Vagina (tissue), 2 donors: ENCODE data around the gene ASTN2. TPM values are rescaled to one million over a fixed set of nuclear protein-coding genes. Genes with fewer than 3 reads are reported as not detected.

ENCODE experiments used
- DNase-seq, 2 donors: peaks; one replicate each; pipeline ENCODE4 v3.0.0-alpha.2; 2017; ENCODE audit errors: extremely low spot score in 2 of 2
- H3K27ac ChIP-seq: fragments of 200-600 bp; sonication (generic); one replicate; pipeline ENCODE4 v1.5.1; 2019
- H3K27me3 ChIP-seq: fragments of 200-600 bp; sonication (generic); one replicate; pipeline ENCODE4 v1.5.1; 2019
- H3K36me3 ChIP-seq, 2 donors: fragments of 200-600 bp; sonication (generic); one replicate each; pipeline ENCODE4 v1.5.1; 2017 to 2019
- H3K4me1 ChIP-seq: fragments of 200-600 bp; sonication (generic); one replicate; pipeline ENCODE4 v1.5.1; 2019
- H3K4me3 ChIP-seq, 2 donors: fragments of 200-600 bp; sonication (generic); 1 replicate in 1 of 2; 2 replicates in 1 of 2; pipeline ENCODE4 v1.5.1; 2016 to 2019
- H3K9me3 ChIP-seq: fragments of 200-600 bp; sonication (generic); one replicate; pipeline ENCODE4 v1.5.1; 2019
- POLR2A ChIP-seq, 2 donors: fragments of 450-650 bp; IDR thresholded peaks; one replicate each; pipeline ENCODE4 v1.6.1; 2017; ENCODE audit warnings: antibody characterized with exemption in 2 of 2, mild to moderate bottlenecking in 2 of 2, moderate library complexity in 2 of 2
- POLR2AphosphoS5 ChIP-seq, 2 donors: sonication (generic); formaldehyde crosslinking; IDR thresholded peaks; one replicate each; pipeline ENCODE4 v1.9.0; 2017; ENCODE audit warnings: antibody characterized with exemption in 2 of 2, mild to moderate bottlenecking in 2 of 2, low read depth in 1 of 2; ENCODE audit not compliant: insufficient read depth in 1 of 2
- intact Hi-C: fragments of 100-400 bp; cut with DNase I; formaldehyde crosslinking; loops from one replicate; pipeline ENCODE4 v1.15.1; 2023
- total RNA-seq: library from RNA; depleted of rRNA; stranded (reverse); fragments of >200 nt; gene quantifications from one replicate; pipeline ENCODE4 v1.2.3, GENCODE V29; 2016
- TF ChIP-seq, protein P1 (sequence below), 3 experiments: fragments of 450-650 bp in 2 of 3; fragments of 200-600 bp in 1 of 3; sonication (generic) in 1 of 3; IDR thresholded peaks; one replicate each; pipeline ENCODE4 v1.5.1; 2017 to 2019; ENCODE audit warnings: antibody characterized with exemption in 3 of 3, mild to moderate bottlenecking in 2 of 3, moderate library complexity in 2 of 3

ASTN2 gene
- total RNA-seq, 1 donor from 2014 or later, result 4.4 TPM

- Histone ChIP-seq H3K9me3 (no peaks in the 10 kb centered on the region), H3K27me3 (no peaks in the 10 kb centered on the region), H3K4me3 (no peak overlapping the region), H3K36me3 (no peaks in the 10 kb centered on the region), H3K27ac (no peak overlapping the region), H3K4me1 (peaks cover 13% of the 10 kb centered on the region)
- intact Hi-C loops, result no loop called here
- DNase-seq, result no peak
- TF ChIP-seq, protein P1, sequence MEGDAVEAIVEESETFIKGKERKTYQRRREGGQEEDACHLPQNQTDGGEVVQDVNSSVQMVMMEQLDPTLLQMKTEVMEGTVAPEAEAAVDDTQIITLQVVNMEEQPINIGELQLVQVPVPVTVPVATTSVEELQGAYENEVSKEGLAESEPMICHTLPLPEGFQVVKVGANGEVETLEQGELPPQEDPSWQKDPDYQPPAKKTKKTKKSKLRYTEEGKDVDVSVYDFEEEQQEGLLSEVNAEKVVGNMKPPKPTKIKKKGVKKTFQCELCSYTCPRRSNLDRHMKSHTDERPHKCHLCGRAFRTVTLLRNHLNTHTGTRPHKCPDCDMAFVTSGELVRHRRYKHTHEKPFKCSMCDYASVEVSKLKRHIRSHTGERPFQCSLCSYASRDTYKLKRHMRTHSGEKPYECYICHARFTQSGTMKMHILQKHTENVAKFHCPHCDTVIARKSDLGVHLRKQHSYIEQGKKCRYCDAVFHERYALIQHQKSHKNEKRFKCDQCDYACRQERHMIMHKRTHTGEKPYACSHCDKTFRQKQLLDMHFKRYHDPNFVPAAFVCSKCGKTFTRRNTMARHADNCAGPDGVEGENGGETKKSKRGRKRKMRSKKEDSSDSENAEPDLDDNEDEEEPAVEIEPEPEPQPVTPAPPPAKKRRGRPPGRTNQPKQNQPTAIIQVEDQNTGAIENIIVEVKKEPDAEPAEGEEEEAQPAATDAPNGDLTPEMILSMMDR (IDR thresholded peaks at IDR 0.05), result no peak
- TF ChIP-seq POLR2A (IDR thresholded peaks at IDR 0.05) (no peak), POLR2AphosphoS5 (IDR thresholded peaks at IDR 0.05; ENCODE audit: insufficient read depth in 1 of 2, low read depth in 1 of 2) (no peak)
These were observed 848.0 kb downstream of the ASTN2 start for GRCh38 chr9:116566677-116567488.

DNA sequence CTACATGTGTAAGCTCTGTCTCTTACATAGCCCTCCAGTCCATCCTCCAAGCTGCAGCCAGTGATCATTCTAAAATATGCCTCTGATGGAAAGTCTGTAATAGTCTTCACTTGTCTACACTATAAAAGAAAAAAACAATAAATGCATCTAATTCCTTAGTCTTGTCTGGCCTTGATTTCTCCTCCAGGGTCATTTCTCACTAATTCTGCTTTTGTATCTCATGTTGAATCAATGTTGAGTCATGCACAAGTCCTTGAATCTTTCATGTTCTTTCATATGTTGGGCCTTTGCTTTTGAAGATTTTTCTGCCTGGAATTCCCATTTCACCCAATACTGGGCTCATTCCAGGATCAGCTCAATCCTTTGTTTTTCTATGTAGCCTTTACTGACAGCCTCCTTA is 848.9 kb downstream of the ASTN2 start:
- Histone ChIP-seq H3K36me3 (no peaks in the 10 kb centered on the region), H3K4me1 (peaks cover 8% of the 10 kb centered on the region), H3K9me3 (no peaks in the 10 kb centered on the region), H3K27ac (no peak overlapping the region), H3K4me3 (no peak overlapping the region), H3K27me3 (no peaks in the 10 kb centered on the region)
- DNase-seq, result no peak
- intact Hi-C loops, result no loop called here
- TF ChIP-seq, protein P1 (IDR thresholded peaks at IDR 0.05), result no peak
- TF ChIP-seq POLR2A (IDR thresholded peaks at IDR 0.05), result no peak
- TF ChIP-seq POLR2AphosphoS5 (IDR thresholded peaks at IDR 0.05; ENCODE audit: insufficient read depth in 1 of 2, low read depth in 1 of 2), result no peak

GRCh38 chr9:116564266-116564793 is 850.5 kb downstream of the ASTN2 start:
- no peak for DNase-seq
- Histone ChIP-seq H3K4me3 (no peak overlapping the region), H3K36me3 (no peaks in the 10 kb centered on the region), H3K27me3 (no peaks in the 10 kb centered on the region), H3K9me3 (no peaks in the 10 kb centered on the region), H3K27ac (no peak overlapping the region), H3K4me1 (peaks cover 8% of the 10 kb centered on the region)
- intact Hi-C loops, result no loop called here
- no peak for TF ChIP-seq POLR2AphosphoS5 (IDR thresholded peaks at IDR 0.05; ENCODE audit: insufficient read depth in 1 of 2, low read depth in 1 of 2)
- TF ChIP-seq, protein P1 (IDR thresholded peaks at IDR 0.05), result no peak

DNA sequence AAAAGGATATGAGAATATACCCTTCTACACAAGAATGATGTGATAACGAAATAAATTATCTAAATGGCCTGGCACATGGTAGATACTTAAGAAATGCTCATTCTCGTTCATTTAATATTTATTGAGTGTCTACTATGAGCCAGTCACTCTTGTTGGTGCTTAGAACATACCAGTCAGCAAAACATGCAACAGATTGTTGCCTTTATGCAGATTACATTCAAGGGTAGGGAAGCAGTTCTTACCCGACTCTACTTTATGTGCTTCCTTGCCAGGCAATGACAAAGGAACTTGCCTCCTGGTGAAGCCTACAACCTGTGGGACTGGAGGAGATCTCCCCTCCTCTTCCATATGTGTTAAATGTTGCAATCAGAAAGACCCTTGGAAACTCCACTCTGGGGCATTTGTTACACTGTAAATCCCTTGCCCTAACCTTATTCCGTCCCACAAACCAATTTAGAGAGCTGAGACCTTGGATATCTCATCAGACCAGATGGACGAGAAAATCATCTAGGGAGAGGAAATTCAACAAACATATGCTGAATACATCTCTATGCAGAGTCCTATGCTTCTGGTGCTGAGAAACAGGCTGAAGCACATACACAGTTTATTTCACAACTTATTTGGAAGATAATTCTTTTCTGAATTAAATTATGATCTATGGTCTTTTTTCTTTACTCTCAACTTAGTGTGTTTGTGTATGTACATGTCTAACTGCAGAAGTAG is 855.9 kb downstream of the ASTN2 start:
- no peaks in the 10 kb centered on the region for H3K27me3 ChIP-seq
- TF ChIP-seq POLR2A (IDR thresholded peaks at IDR 0.05) (no peak), POLR2AphosphoS5 (IDR thresholded peaks at IDR 0.05; ENCODE audit: insufficient read depth in 1 of 2, low read depth in 1 of 2) (no peak)
- TF ChIP-seq, protein P1 (IDR thresholded peaks at IDR 0.05), result no peak
- intact Hi-C loops, result no loop called here
- DNase-seq, result no peak
- no peak overlapping the region for H3K4me3 ChIP-seq
- peaks cover 13% of the 10 kb centered on the region for H3K4me1 ChIP-seq
- H3K36me3 ChIP-seq, result no peaks in the 10 kb centered on the region
- no peak overlapping the region for H3K27ac ChIP-seq
- H3K9me3 ChIP-seq, result no peaks in the 10 kb centered on the region
